GM19395 (cell line): ENCODE data around the gene MRPL43.

Source experiments
- ATAC-seq: cut with Tn5 transposase; IDR thresholded peaks from one replicate; pipeline ENCODE4 v1.9.1; 2021; ENCODE audit warnings: mild to moderate bottlenecking, moderate library complexity; ENCODE audit not compliant: unreplicated experiment

MRPL43 gene

GRCh38 chr10:100969187-100970075 lies 17.9 kb downstream of the MRPL43 start, which contains the start of gene SEMA4G:
TSS of gene SEMA4G (plus strand) at chr10:100969504. CDS start at chr10:100972913, 3,409 bp downstream.
- ATAC-seq, result peak; percentile 63

DNA sequence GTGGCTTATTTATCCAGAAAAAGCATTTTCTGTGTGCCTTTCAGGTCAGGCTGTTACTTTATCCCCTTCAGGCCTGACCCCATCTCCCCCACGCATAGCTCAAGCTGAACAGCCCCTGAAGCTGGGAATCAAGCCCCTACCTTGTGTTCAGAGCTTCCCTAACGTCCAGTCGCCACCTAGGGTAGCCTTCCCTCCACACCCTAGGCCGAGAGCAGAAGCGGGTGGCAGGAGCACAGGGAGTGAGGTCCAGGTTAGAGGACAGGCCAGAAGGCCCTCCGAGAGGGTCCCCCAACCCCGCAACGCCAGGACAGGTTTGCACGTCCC lies 18.5 kb downstream of the MRPL43 start:
- no peak for ATAC-seq

DNA sequence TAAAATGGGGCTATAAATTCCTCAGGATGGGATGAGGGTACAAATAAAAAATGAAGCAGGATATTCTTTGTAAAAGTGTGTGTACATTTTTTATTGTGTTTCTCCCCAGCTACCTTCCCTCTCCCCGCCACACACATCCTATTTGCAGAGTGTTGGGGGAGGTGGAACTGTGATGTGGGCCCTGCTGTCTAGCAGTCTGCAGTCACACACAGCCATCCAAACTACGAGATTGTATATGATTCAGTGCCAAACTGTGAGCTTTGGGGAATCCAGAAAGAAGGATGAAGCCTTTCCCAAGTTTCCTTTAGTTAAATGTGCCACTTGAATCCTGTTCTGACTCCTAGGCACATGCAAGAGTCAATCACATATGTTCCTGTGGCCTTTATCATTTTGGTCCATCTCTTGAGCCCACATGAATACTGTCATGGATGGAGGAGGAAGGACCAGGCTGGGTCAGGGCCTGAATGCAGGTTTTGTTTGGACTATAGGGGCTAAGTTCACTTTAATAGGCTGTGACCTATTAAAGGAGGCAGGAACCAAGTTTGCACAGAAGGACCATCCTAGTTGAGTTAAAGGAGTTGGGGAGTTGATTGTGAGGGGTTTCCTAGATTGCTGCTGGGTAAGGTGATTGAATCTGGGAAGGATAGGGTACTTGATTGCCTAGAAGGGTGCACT lies 19.1 kb downstream of the MRPL43 start:
- no peak for ATAC-seq

DNA sequence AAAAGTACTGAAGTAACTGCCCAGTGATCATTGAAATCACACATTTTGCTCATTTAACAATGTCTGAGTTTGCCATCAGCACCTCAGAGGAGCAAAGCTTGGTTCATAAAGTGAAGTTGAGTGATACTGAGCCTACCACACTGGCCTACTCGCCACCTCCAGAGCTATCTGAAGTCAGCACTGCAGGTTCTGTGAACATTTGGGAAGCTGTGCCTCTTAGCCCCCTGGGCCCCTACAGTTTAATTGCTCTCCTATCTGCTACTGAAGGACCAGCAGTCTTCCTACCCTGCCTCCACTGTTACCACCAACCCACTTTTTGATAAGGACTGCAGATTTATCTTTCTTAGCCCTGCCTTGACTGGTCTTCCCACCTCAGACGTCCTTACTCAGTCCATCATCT lies 20.0 kb downstream of the MRPL43 start:
- ATAC-seq, result no peak

DNA sequence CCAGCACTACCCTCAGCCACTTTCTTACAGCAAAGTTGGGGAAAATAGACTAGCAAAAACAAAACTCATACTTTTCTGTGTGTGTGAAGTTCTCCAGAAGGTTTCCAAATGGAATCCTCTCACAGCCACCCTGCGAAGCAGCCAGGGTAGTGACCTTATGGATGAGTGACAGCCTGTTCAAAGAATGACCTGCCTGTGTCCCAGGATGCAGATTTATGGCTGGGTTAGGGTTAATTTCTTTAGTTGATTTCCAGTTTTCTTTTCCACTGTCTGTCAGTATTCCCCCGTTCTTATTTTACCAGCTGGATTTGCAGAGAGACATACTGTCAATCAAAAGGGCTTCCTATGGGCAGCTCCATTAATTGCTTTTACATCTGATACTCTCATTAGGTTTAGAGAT lies 20.4 kb downstream of the MRPL43 start:
- ATAC-seq, result no peak

GRCh38 chr10:100965820-100966219 lies 21.5 kb downstream of the MRPL43 start:
- ATAC-seq, result no peak

GRCh38 chr10:100963826-100964225 lies 23.5 kb downstream of the MRPL43 start:
- ATAC-seq, result no peak

DNA sequence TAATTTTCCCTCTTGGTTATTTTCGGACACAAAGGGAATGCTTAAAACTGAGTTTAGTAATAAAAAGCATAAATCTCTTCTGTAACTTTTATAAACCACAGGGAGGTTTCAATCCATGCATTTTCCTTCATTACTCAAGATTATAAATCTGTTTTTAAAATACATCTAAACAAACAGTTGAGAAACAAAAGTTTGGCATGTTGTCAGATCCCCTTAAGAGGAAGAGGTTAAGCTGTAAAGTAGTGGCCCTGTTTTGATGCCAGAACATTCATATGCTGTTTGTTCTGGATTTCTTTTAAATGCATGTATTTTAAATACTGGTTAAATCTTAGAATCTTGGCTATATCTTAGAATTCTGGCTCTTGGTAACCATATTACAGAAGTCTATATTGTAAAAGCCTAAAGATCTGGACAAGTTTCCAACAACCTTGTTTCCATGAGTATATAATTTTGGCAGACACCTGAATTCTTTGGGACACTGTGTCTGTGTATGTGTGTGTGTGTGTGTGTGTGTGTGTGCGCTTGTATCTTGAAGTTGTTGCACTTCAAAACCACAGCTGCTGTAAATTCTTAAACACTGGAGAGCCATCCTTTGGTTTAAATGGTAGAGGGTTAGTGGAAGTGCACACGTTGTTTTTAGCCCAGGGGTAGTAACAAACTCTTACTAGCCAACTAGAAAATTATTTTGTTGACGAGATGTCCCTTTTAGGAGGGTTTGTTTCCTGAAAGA lies 24.8 kb downstream of the MRPL43 start:
- no peak for ATAC-seq

DNA sequence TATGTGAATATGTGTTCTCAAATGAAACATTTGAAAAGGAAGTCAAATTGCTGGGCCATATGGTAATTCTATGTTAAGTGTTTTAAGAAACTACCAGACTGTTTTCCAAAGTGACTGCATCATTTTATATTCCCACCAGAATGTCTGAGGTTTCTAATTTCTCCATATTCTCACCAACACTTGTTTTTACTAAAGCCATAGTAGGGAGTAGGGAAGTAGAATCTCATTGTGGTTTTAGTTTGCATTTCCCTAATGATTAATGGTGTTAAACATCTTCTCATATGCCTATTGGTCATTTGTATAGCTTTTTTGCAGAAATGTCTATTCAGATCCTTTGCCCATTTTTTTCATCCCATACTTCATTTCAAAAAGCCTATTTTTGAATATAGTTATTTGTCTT lies 27.0 kb downstream of the MRPL43 start:
- no peak for ATAC-seq

DNA sequence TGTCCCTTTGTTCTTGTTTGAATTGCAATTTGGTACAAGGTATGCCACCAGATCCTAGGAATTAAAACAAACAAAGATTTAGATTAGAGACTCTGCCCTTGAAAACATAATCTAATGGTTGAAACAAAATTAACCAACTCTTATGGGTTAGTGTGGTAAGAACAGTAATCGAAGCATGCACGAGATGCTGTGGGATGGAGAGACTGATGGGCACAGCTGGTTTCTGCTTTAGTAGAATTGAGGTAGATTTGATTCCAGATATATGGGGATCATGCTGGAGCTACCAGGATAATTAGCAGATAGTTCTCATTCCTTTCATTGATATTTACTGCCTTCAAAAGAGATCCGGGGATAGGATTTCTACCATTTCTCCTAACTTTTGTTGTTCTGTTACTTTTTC lies 38.4 kb downstream of the MRPL43 start:
- no peak for ATAC-seq

DNA sequence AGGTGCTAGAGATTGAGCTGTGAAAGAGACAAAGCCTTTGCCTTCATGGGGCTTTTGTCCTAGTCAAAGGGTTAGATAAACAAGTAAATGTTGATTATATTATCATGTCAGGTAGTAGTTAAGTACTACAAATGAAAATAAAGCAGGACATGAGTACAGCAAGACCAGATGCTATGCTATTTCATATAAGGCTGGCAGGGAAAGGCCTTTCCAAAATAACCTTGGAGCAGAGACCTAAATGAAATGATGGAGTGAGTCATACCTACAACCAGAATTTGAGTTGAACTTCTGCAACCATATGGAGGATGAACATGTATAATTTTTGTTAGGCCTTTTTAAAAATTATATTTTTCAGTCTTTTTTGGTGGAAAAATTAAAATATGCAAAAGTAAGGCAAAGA lies 41.5 kb downstream of the MRPL43 start:
- no peak for ATAC-seq

GRCh38 chr10:100943508-100943907 lies 43.8 kb downstream of the MRPL43 start:
- no peak for ATAC-seq

DNA sequence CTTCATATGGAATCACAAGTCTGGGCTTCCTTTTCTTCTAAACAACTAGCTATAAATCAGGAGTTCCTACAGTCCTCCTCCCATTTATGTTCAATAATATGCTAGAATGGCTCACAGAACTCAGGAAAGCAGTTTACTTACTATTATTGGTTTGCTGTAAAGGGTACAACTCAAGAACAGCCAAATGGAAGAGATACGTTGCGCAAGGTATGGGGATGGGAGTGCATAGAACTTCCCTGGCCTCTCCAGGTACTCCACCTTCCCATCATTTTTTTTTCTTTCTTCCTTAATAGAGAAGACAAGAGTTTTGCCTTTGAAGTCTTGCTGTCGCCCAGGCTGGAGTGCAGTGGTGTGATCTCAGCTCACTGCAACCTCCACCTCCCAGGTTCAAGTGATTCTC lies 45.1 kb downstream of the MRPL43 start:
- no peak for ATAC-seq

DNA sequence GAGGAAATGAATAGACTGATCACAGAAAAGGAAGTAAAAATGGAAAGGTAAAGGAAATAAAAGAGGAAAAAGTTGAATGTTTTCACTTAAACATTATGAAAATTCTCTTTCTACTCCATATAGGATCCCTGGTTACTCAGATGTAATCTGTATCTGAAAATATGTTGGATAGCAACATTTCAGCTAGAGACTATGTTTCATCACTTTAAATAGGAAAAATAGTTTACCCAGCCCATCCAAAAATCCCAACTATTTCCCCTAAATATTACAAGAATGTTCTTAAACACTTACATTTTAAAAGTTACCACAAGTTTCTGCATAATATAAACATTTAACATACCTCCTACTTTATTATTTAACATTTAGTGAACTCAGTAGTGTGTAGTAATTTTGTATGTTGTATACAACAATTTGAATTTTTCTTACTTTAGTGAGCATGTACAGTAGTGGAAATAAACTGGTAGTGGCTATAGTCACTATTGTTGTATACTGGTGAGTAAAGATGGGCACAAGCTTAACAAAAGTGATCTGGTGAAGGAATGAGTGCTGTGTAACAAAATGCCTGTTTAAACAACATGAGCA lies 47.4 kb downstream of the MRPL43 start:
- no peak for ATAC-seq
